ENCODE data around the gene USP21.

DNA sequence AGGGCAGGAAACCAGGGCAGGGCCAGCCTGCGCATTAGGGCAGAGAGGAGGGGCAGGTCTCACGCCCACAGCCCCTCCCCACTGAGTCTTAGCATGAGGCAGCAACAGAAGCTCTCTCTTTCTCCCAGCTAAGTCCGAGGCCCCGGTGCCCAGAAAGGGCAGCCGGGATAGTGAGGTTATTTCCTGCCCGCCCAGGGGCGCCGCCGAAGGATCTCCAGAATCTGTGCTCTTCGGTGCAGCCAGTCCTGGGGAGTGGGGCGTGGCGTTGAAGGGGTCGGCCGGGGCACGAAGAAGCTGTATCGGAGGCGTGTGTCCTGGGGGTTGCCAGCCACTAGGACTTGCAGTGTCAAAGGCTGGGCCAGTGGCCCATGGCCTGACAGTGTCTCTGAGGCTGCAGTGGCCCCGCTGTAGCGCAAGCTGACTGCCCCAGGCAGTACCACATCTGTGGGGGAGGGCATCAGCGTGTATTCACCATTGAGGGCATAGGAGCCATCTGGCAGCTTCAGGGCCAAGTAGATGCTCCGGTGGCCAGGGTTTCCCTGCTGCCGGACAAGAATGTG, 31.7 kb downstream of the USP21 start:
- TF ChIP-seq CTCF (IDR thresholded peaks at IDR 0.05) = no peak
- TF ChIP-seq POLR2A (IDR thresholded peaks at IDR 0.05) = no peak
